Amniotic stem cell (primary cell): Measurements from ENCODE around the gene SNTG2.

Experiments
- DNase-seq: peaks from one replicate; lab custom pipeline; 2025; lab: John Stamatoyannopoulos, UW

SNTG2 gene

GRCh38 chr2:953975-954686 is 3.5 kb downstream of the SNTG2 start:
- peak; percentile 6 for DNase-seq

GRCh38 chr2:954687-955000 is 4.0 kb downstream of the SNTG2 start:
- DNase-seq, result no peak

GRCh38 chr2:955829-956731 is 5.4 kb downstream of the SNTG2 start:
- no peak for DNase-seq

GRCh38 chr2:959457-959856 is 8.8 kb downstream of the SNTG2 start:
- DNase-seq, result no peak

- no peak for DNase-seq
These were observed 9.6 kb downstream of the SNTG2 start for GRCh38 chr2:960061-960736.

- DNase-seq, result no peak
These were observed 11.1 kb downstream of the SNTG2 start for GRCh38 chr2:961786-962185.

GRCh38 chr2:963876-964275 is 13.2 kb downstream of the SNTG2 start:
- no peak for DNase-seq

- DNase-seq, result no peak
These were observed 13.9 kb downstream of the SNTG2 start for GRCh38 chr2:964562-964961.

GRCh38 chr2:965640-966147 is 15.0 kb downstream of the SNTG2 start:
- DNase-seq, result no peak

GRCh38 chr2:973129-973528 is 22.5 kb downstream of the SNTG2 start:
- DNase-seq, result no peak

GRCh38 chr2:974054-974453 is 23.4 kb downstream of the SNTG2 start:
- no peak for DNase-seq

GRCh38 chr2:974502-974901 is 23.9 kb downstream of the SNTG2 start:
- DNase-seq, result no peak

- no peak for DNase-seq
These were observed 24.4 kb downstream of the SNTG2 start for GRCh38 chr2:975095-975494.

- DNase-seq, result no peak
These were observed 28.6 kb downstream of the SNTG2 start for GRCh38 chr2:979069-979928.

- no peak for DNase-seq
These were observed 29.5 kb downstream of the SNTG2 start for GRCh38 chr2:980176-980575.

- no peak for DNase-seq
These were observed 30.6 kb downstream of the SNTG2 start for GRCh38 chr2:981258-981657.

GRCh38 chr2:981759-982158 is 31.1 kb downstream of the SNTG2 start:
- DNase-seq, result no peak

- DNase-seq, result no peak
These were observed 34.8 kb downstream of the SNTG2 start for GRCh38 chr2:985317-985898.

- DNase-seq, result no peak
These were observed 37.1 kb downstream of the SNTG2 start for GRCh38 chr2:987789-988188.

GRCh38 chr2:989781-990467 is 39.3 kb downstream of the SNTG2 start:
- no peak for DNase-seq

- no peak for DNase-seq
These were observed 40.3 kb downstream of the SNTG2 start for GRCh38 chr2:990970-991369.
